SHP77 (cell line): ENCODE results near the gene KCNV2.

ENCODE experiments used
- DNase-seq, 2 experiments: peaks; one replicate each; lab custom pipeline; 2025; lab: John Stamatoyannopoulos, UW

The KCNV2 gene

GRCh38 chr9:2720179-2720654 is 2.9 kb downstream of the KCNV2 start:
- DNase-seq = no peak

DNA sequence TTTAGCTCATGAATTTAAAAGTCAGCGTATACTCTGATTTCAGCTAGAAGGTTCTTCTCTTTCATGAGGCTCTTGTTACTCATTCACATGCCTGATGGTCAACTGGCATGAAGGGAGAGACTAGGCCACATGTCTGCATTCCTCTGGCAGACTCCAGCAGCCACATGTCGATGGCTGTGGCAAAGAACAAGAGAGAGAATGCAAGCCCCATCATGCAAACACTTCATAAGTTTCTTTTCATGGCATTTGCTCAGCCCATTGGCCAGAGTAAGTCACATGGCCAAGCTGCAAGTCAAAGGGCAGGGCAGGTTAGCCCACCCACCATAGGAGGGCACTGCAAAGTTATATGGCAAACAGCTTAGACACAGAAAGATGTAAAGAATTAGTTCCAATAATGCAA is 5.4 kb downstream of the KCNV2 start:
- DNase-seq = no peak

DNA sequence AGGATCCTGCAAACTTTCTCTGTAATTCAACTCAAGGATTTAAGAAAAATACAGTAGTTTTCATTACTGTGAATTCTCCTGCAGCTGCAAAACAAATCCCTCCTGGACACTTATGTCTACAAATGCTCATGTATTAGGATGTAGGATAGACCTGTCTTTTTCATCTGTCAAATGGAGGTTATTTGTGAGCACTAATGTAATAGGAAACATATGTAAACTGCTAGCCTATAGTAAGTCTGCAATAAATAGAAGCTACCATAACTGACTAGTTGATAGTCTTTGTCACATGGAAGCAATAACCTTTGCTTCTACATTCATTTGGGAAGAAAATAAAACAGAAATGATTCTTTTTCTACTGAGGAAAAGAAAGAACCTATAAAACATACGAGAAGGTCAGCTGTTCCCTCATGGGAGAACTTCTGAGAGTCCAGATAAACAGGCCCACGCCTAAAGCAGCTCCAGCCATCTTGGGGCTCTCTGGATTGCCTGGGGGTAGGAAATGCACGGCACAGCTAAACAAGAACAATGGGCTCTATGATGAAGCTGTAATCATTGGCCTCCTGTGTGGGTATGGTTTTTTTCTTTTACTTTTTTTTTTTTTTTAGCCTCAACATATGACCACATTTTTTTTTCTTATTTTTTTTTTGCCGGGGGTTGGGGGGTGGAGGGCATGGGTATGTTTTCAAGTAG is 6.2 kb downstream of the KCNV2 start:
- DNase-seq = no peak

DNA sequence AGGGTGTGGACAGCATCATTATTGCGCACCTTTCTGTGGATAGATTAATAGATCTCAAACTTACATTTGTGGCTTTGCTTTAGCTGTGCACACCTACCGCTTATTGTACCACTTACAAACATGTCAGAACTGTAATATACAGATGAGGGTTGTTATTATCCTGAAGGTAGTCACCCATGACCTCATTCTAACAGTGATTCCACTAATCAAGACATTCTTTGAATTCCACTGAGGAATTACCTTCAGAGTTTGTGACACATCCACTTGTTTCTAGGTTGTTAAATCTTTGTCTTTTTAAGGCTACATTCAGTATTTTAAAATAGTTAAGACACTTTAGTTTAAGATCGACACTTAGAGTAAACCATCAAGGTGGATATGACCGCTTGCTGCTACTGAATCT is 7.8 kb downstream of the KCNV2 start:
- no peak for DNase-seq

DNA sequence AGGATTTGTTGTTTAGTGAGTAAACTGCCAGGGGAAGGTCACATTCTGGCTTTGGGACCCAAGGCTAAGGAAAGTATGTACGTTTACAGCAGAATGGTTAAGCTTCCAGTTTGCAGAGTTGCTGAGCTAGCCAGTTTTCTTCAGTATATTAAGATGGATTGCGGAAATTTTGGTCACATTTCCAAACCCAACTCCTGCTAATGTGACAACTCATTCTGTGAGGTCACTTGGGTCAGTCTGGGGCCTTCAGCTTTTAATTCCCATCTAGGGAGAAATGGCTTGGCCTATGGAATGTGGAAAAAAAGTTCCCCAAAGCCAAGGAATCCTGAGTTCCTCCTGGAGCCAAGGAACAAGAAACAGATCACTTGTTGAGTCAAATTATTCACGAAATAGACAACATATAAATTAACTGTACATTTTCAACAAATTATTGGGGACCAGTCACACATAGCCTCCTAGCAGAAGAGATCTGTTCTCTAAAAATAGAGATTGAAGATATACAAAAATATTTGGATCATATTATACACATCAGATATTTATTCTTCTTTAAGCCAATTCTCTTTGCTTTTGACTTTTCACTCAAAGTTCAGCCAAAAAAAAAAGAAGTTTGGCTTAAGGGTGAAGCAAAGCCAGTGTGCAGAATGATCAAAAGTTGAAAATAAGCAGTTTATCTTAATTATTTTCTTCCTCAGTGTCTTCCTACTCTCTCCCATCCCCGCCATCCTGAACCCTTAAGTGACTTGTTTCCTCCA is 8.8 kb downstream of the KCNV2 start:
- DNase-seq = no peak

DNA sequence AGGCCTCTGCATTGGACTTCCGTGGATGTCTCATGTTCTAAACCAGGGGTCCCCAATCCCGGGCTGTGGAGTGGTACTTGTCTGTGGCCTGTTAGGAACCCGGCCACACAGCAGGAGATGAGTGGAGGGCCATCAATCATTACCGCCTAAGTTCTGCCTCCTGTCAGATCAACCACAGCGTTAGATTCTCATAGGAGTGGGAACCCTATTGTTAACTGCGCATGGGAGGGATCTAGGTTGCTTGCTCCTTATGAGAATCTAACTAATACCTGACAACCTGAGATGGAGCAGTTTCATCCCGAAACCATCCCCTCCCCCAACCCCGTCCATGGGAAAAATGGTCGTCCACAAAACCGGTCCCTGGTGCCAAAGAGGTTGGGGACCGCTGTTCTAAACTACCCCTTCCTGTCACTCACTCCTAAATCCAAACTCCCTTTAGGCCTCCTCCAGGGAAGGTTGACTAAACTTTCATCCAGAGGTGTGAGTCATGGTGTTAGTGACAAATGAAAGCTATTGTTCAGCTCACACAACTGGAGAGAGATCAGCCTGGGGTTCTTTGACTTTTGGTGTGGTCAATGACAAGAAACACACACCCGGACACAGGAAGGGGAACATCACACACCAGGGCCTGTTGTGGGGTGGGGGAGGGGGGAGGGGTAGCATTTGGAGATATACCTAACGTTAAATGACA is 9.5 kb downstream of the KCNV2 start:
- DNase-seq = no peak

GRCh38 chr9:2727374-2727773 is 10.1 kb downstream of the KCNV2 start:
- DNase-seq = no peak

GRCh38 chr9:2727966-2728613 is 10.8 kb downstream of the KCNV2 start:
- peak in 1 of 2 experiments; percentile 21 for DNase-seq

GRCh38 chr9:2729003-2729402 is 11.7 kb downstream of the KCNV2 start:
- no peak for DNase-seq

DNA sequence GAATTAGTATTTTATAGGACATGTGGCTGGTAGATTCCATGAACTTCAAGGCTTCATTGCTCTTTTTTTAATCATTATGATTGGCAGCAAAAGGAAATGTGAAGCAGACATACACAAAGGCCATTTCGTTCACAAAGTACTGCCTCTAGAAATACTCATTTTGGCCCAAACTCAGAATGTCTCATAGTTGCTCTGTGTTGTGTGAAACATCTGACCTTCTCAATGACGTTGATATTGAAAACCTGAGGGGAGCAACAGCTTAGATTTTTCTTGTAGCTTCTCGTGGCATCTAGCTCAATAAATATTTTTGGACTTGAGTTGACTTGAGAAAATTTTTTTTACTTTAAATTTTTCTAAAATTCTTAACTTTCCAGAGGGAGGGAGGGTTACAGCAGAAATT is 12.4 kb downstream of the KCNV2 start:
- no peak for DNase-seq

- DNase-seq = no peak
Observed at GRCh38 chr9:2730971-2731370, 13.7 kb downstream of the KCNV2 start.

DNA sequence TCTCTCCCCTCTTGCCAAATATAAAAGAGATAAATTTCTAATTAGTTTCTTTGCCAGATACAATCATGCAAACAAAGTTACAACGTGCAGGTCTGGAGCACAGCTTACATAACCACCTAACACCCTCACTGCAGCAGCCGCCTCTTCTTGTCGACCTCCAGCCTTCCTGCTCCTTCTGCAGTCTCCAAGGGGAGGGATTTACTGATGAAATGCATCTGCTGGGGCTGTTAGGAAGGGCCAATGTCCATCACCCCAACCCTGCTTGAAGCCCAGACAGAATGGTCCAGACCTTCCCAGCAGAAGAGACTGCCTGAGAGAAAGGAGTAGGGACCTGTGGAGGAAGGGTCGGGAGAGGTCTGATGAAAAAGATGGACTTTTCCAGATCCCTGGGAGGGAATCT is 15.2 kb downstream of the KCNV2 start:
- DNase-seq = no peak

DNA sequence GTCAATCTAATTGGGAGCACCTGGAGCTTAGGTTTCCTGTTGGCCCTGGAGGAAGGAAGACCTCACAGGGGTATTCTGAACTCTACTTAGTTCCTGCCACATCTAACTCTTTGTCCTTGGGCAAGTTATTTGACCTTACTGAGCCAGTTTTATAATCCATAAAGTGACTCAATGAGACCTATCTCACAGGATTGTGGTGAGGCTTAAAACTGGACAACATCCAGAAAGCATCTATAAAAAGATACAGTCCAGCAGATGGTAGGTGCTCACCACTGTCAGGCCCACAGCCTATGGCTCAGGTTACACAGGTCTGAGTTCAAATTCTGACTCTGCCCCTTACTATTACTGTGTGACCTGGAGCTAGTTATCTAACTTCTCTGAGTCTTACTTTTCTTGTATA is 23.3 kb downstream of the KCNV2 start:
- no peak for DNase-seq

DNA sequence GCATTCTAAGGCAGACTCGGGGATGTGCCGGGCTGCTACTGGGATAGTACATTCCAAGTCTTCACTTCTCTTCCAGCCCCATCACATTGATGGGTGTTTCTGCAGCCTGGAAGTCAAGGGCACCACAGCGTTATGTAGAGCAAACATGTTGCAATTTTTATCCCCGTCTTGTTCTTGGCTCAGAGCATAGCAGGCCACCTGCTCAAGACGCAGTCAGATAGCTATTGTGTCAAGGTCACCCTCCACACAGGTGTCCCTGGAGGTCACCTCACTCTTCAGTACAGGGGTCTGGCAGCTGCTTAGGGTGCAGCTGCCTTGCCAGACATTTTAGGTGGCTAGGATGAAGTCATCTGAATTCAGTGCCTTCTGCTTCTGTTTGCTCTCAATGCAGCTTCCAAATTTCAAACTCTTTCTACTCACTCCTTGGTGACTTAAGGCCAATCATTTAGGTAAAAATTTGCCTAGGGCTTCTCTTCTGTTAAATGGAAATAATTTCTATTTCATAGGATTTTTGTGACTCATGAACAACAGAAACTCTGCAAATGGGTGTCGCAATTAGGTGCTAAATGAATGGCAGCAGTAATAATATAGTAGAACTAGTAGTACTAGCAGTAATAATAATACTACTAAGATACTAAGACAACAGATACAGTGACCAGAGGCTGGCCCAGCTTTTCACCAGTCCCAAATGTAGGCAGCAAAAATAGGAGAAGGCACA is 24.3 kb downstream of the KCNV2 start:
- peak in 1 of 2 experiments; percentile 43 for DNase-seq

DNA sequence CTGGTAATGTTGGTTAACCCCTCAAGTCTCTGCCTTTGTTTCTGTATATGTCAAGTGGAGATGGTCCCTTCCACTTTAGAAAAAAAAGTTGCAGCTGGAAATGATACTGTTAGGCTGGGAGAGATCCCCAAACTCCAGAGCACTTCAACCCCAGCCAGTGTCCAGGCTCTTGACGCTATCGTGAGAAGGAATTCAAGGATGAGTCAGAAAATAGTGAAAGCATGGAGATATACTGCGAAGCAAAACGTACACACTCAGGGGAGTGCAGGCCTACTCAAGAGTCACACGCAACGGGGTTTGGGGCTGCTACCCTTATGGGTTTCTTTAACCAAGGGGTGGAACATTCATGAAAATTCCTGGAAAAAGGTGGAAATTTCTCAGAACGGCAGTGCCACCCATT is 24.9 kb downstream of the KCNV2 start:
- no peak for DNase-seq

- no peak for DNase-seq
Observed at GRCh38 chr9:2743937-2744529, 26.7 kb downstream of the KCNV2 start.

GRCh38 chr9:2745560-2746380 is 28.5 kb downstream of the KCNV2 start:
- no peak for DNase-seq

GRCh38 chr9:2749485-2749884 is 32.2 kb downstream of the KCNV2 start:
- DNase-seq = no peak

GRCh38 chr9:2755285-2755684 is 38.0 kb downstream of the KCNV2 start:
- DNase-seq = no peak

DNA sequence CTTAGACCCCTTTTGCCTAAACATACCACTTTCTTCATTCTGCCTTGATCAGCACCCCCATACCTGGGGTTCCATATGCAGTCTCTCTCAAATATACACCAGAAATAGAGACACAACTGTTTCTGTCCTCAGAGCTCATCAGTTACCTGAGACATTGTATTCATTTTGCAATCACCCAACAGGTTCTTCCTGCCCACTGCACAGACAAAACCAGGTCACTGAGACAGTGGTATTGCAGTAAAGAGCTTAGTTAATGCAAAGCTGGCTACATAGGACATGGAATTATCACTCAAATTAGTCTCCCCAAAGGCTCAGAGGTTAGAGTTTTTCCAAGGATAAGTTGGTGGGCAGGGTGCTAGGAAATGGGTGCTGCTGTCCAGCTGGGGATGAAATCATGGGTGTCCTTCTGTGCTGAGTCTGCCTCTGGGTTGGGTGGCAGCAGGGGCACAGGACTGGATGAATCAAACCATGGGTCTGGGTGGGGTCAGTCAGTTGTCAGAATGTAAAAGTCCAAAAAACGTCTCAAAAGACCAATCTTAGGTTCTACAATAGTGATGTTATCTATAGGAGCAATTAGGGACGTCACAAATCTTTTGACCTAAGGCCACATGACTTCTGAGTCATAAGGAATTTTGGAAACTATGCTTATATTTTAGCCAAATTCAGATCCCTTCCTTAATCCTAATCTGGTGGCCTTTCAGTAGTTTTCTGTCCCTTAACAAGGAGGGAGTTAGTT is 41.0 kb downstream of the KCNV2 start:
- no peak for DNase-seq
